CD4-positive, alpha-beta T cell treated with Interleukin-21 for 1 hour (primary cell): ENCODE measurements around the gene BPIFB6.
A peak's percentile ranks its signal among the peaks of the same experiment; 100 is the strongest.

Source experiments
- DNase-seq: peaks from one replicate; pipeline ENCODE4 v3.0.0-alpha.2; 2020

The BPIFB6 gene

GRCh38 chr20:33002087-33002808 lies 29.2 kb upstream of the BPIFB6 start:
- no peak for DNase-seq

GRCh38 chr20:33004141-33004751 lies 27.2 kb upstream of the BPIFB6 start, which contains the start of gene SUN5:
Gene SUN5 (minus strand): TSS chr20:33004433. CDS start chr20:33004340, 93 bp downstream.
- no peak for DNase-seq

DNA sequence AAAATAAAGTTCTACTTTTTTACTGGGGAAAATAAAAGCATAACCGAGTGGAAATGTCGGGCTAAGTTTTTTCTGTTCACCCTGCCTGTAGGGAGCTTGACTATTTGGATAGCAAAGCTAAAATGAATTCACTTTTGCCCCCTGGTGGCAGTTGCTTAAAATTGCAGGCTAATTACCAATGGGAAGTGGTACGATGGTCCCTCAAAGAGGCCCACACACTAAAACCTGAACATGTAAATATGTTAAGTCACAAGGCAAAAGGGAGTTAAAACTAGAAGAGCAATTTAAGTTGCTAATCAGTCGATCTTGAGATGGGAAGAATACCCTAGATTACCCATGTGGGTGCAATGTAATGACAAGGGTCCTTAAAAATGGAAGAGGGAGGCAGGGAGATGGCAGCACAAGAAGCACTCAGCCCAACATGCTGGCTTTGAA lies 26.3 kb upstream of the BPIFB6 start:
- DNase-seq, result peak; percentile 51

GRCh38 chr20:33005908-33006775 lies 25.3 kb upstream of the BPIFB6 start:
- DNase-seq, result no peak

DNA sequence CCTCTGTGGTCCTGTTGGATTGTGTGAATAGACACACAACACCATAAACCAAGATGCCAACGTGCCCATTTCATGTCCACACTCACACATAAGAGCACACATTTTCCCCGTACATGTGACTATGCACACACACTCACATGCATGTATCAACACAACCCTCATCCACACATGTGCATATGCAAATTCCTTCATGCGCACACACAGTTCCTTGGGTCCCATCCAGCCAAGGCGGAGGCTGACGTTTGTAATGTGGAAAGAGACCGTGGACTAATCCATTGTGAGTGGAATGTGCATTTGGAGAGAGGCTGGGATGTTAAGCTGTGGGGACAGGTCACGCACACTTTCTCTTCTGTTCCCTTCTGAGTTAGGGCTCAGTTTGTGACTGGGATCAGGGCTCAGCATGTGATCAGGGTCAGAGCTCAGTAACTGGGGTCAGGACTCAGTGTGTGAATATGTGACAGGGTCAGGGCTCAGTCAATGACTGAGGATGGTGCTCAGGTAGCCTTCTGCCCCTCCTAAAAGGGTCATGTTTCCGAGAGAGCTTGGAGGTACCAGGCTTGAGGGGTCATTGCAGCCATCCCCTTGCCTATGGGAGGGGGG lies 24.6 kb upstream of the BPIFB6 start:
- no peak for DNase-seq

DNA sequence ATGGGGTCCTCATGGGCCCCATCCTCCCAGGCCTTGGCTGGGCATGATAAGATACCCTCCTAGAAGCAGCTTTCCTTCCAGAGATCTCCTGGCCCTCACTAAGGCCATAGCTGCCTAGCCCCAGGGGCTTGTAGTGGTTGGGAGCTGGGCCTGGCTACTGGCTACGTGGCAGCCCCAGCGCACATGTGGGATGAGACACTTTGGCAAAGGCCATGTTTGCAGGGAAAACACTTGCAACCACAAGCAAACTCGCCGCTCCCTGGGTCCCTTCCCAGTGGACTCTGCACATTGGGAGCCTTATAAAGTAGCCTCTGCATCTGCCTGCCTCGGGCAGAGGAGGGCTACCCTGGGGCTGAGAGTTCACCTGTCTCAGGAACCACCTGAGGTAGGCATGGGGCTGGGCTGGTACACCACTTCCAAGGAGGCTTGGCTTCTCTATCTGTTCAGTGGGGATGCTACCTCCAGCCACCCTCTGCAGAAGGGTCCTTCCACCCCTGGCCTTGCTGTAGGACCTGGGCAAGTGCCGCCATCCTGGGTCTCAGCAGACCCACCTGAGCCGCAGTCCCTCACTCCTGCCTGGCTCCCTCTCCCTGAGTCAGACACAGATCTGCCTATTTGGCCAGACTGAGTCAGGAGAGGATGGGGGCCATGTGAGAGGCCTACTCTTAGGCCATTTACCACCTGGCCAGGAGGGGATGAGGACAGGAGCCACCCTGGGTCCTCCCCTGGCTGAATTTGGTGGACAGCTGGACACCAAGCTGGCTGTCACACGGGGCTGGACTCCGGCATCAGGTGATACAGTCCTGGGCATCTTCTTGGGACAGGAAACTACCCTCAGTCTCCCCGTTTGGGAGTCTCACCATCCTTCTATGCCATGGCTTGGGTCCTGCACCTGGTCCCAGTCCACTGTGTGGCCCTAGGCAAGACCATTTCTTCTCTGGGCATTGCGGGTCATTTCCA lies 23.8 kb upstream of the BPIFB6 start, which contains the start of gene BPIFB2:
TSS of gene BPIFB2 (plus strand) at position 329 of the 960 bp plus-strand sequence. CDS start 871 bp downstream, outside the sequence.
- DNase-seq, result no peak

- DNase-seq, result no peak
Measured at GRCh38 chr20:33008336-33009213, 22.9 kb upstream of the BPIFB6 start.

GRCh38 chr20:33009214-33010132 lies 22.0 kb upstream of the BPIFB6 start:
- DNase-seq, result no peak

GRCh38 chr20:33010133-33010504 lies 21.3 kb upstream of the BPIFB6 start:
- no peak for DNase-seq

- no peak for DNase-seq
Measured at GRCh38 chr20:33010674-33011449, 20.6 kb upstream of the BPIFB6 start.

DNA sequence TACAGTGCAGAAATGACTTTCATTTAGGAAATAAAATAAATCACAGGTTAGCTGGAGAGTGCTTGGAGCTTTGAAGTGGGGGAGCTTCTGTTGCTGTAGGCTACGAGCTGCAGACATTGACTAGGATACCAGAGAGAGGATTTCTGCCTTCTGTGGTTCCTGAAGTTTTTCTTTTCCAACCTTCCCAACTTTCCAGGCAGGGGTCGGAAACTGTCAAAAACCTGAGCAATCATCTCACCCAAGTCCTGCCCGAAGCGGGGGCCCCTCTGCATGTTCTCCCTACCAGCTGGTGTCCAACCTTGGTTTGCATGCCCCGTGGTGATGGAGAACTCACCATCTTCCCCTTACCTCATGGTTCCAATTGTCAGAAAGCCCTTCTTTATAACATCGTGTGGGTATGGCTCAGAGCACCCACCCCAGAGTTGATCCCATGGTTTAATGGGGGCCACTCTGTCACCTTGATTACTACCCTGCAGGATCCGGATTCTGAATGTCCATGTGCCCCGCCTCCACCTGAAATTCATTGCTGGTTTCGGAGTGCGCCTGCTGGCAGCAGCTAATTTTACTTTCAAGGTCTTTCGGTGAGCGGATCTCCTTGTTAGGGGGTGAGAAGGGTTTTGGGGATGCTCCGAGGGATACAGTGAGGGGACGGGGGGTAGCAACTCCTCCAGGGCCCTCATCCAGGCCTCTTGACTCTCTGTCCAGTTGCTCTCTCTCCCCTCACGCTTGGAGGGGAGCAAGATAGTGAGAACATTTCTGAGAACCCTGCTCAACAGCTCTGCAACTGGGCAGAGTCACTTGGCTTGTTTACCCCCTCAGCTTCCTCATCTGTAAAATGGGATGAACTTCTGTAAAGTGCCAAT lies 18.9 kb upstream of the BPIFB6 start:
- DNase-seq, result no peak

- no peak for DNase-seq
Measured at GRCh38 chr20:33013701-33014326, 17.6 kb upstream of the BPIFB6 start.

GRCh38 chr20:33014336-33015113 lies 16.9 kb upstream of the BPIFB6 start:
- no peak for DNase-seq

DNA sequence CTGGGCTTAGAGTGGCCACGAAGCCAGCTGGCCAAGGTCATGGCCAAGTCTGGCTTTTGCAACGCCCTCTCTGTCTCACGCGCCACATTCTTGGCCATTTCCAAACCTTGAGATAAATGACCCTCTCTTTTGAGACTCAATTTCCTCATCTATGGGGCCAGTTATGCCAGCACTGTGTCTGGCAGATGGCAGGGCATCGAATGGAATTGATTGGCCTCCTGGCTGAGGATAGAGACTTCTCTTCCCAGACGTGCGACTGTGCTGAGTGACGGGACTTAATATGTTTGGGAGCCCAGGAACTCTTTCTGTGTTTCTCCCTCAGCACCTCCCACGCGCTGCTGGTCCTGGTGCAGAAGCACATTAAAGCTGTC lies 16.3 kb upstream of the BPIFB6 start:
- no peak for DNase-seq

DNA sequence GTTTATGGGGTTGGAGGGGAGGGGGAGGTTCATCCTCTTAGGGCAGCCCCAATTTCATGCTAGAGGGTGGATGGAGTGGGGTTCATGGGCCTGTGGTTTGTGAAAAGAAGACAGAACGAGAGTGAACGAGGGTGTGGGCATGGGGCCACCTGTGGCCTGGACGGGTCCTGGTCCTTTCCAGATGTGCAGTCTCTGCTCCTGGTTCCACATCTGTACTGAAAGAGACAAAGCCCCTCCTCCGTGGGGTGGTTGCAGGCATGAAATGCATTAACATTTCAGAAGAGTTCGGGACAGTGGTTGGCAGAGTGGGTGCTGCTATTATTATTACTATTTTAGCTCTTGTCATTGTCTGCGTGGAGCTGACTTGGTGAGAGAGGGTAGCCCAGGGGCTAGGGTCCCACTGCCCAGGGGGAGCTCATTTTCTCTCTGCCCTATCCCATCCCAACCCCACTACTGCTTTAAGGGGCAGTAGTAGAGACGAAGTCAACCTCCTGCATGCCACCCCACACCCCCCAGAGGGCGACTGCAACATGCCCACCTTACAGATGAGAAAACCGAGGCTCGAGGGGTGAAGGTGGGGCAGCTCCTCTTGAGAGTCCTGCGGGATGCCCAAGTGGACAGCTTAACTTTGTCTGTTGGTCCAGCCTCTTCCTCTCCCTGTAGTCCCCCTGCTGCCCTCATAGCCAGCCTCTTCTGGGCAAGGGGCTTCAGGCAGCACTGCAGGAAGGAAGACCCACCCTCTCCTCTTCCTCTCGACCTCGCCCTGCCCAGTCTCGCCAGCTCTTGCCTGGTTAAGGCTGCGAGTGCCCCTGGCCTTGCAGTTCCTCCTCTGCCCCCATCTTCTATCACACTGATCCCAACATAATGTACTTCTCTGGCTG lies 15.5 kb upstream of the BPIFB6 start:
- no peak for DNase-seq
